Measurements from ENCODE around the gene SEC14L2. TPM values are rescaled to one million over a fixed set of nuclear protein-coding genes. Genes with fewer than 3 reads are reported as not detected.

Gene SEC14L2
- total RNA-seq, 4 donors from 2014 or later: 7.8 to 45.9 (median 23.1) TPM; not detected in 1

- Histone ChIP-seq H3K4me1 (no peaks in the 10 kb centered on the region), H3K27ac (no peak overlapping the region), H3K36me3 (no peaks in the 10 kb centered on the region), H3K4me3 (no peak overlapping the region), H3K9me3 (no peaks in the 10 kb centered on the region), H3K27me3 (no peaks in the 10 kb centered on the region)
- TF ChIP-seq, protein P1, sequence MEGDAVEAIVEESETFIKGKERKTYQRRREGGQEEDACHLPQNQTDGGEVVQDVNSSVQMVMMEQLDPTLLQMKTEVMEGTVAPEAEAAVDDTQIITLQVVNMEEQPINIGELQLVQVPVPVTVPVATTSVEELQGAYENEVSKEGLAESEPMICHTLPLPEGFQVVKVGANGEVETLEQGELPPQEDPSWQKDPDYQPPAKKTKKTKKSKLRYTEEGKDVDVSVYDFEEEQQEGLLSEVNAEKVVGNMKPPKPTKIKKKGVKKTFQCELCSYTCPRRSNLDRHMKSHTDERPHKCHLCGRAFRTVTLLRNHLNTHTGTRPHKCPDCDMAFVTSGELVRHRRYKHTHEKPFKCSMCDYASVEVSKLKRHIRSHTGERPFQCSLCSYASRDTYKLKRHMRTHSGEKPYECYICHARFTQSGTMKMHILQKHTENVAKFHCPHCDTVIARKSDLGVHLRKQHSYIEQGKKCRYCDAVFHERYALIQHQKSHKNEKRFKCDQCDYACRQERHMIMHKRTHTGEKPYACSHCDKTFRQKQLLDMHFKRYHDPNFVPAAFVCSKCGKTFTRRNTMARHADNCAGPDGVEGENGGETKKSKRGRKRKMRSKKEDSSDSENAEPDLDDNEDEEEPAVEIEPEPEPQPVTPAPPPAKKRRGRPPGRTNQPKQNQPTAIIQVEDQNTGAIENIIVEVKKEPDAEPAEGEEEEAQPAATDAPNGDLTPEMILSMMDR (IDR thresholded peaks at IDR 0.05): no peak
- no peak for TF ChIP-seq POLR2A (IDR thresholded peaks at IDR 0.05)
- no peak for DNase-seq
- intact Hi-C loops (cut with DNase I; ENCODE audit: low total_unique reads): no loop called here
Measured at GRCh38 chr22:30433227-30433626, 36.4 kb downstream of the SEC14L2 start.

DNA sequence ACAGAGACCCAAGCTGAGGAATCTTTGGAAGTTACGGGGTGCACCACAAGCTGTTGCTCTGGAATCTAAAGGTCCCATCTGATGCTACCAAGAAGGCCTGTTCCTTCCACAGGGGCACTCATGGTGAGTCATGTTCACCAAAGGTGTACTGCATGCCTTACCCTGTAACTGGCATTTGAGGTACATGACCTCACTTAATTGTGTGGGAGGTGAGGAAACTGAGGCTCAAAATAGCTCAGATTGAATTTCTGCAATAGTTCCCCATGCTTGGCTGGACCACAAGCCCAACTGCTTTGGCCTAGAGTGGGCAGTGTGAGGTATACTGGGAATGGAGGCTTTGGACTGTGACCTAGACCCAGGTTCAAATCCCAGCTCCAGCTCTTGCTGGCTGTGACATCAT is 37.0 kb downstream of the SEC14L2 start:
- TF ChIP-seq, protein P1 (IDR thresholded peaks at IDR 0.05): no peak
- no peak for TF ChIP-seq POLR2A (IDR thresholded peaks at IDR 0.05)
- Histone ChIP-seq H3K36me3 (no peaks in the 10 kb centered on the region), H3K4me3 (no peak overlapping the region), H3K27me3 (no peaks in the 10 kb centered on the region), H3K9me3 (no peaks in the 10 kb centered on the region), H3K27ac (no peak overlapping the region), H3K4me1 (no peaks in the 10 kb centered on the region)
- no peak for DNase-seq
- intact Hi-C loops (cut with DNase I; ENCODE audit: low total_unique reads): no loop called here

- intact Hi-C loops (cut with DNase I; ENCODE audit: low total_unique reads): no loop called here
- Histone ChIP-seq H3K4me1 (no peaks in the 10 kb centered on the region), H3K4me3 (no peak overlapping the region), H3K36me3 (no peaks in the 10 kb centered on the region), H3K27ac (no peak overlapping the region), H3K27me3 (no peaks in the 10 kb centered on the region), H3K9me3 (no peaks in the 10 kb centered on the region)
- DNase-seq: no peak
- TF ChIP-seq, protein P1 (IDR thresholded peaks at IDR 0.05): no peak
- no peak for TF ChIP-seq POLR2A (IDR thresholded peaks at IDR 0.05)
Measured at GRCh38 chr22:30434843-30435242, 38.0 kb downstream of the SEC14L2 start.

DNA sequence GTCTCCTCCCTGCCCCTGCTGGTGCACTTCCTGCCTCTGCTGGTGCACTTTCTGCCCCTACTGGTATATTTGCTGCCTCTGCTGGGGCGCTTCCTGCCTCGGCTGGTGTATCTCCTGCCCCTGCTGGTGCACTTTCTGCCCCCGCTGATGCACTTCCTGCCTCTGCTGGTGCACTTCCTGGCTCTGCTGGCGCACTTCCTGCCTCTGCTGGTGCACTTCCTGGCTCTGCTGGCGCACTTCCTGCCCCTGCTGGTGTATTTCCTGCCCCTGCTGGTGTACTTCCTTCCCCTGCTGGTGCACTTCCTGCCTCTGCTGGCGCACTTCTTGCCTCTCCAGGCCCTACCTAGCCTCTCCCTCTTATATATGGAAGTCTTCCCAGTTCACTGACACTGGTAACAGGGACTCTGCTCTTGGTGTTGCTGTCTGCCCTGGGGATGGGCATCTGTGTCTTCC is 38.9 kb downstream of the SEC14L2 start:
- H3K4me3 ChIP-seq: no peak overlapping the region
- no peaks in the 10 kb centered on the region for H3K27me3 ChIP-seq
- H3K9me3 ChIP-seq: no peaks in the 10 kb centered on the region
- no peak overlapping the region for H3K27ac ChIP-seq
- DNase-seq: peak; percentile 21 to 24
- H3K4me1 ChIP-seq: no peaks in the 10 kb centered on the region
- intact Hi-C loops (cut with DNase I; ENCODE audit: low total_unique reads): no loop called here
- no peaks in the 10 kb centered on the region for H3K36me3 ChIP-seq
- TF ChIP-seq, protein P1 (IDR thresholded peaks at IDR 0.05): no peak
- TF ChIP-seq POLR2A (IDR thresholded peaks at IDR 0.05): no peak

DNA sequence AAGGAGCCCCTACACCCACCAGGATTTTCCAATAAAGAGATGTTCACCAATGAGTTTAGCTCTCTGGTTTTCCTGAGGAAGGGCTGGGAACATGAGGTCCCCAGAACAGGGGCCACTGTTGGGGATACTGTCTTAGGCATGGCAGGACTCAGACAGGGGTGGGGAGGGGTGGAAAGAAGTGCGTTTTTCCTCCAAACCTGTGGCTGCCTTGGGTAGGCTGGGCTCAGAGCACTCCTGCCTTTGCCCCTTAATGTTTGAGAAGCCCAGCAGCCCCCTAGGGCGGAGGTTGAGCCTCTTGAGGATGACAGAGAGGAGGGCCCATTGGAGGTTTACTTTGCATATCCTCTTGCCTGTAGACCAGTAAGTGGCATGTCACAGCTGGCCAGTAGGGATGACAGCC is 39.4 kb downstream of the SEC14L2 start:
- Histone ChIP-seq H3K4me3 (no peak overlapping the region), H3K36me3 (no peaks in the 10 kb centered on the region), H3K4me1 (no peaks in the 10 kb centered on the region), H3K9me3 (no peaks in the 10 kb centered on the region), H3K27me3 (no peaks in the 10 kb centered on the region), H3K27ac (no peak overlapping the region)
- TF ChIP-seq POLR2A (IDR thresholded peaks at IDR 0.05): no peak
- TF ChIP-seq, protein P1 (IDR thresholded peaks at IDR 0.05): no peak
- intact Hi-C loops (cut with DNase I; ENCODE audit: low total_unique reads): no loop called here
- no peak for DNase-seq
